Nephron progenitor cell (in vitro differentiated cells): Measurements from ENCODE around the gene CNTN1.

Source experiments
- DNase-seq: peaks from one replicate; pipeline ENCODE4 v3.0.0; 2021
- H3K27ac Mint-ChIP-seq: 2 replicates; pipeline ENCODE4 v1.8.0; 2021; ENCODE audit warnings: mild to moderate bottlenecking, moderate library complexity, mixed read lengths
- H3K27me3 Mint-ChIP-seq: 2 replicates; pipeline ENCODE4 v1.8.0; 2021; ENCODE audit warnings: mild to moderate bottlenecking, low read depth, mixed read lengths; ENCODE audit not compliant: poor library complexity
- H3K36me3 Mint-ChIP-seq: 2 replicates; pipeline ENCODE4 v1.8.0; 2021; ENCODE audit warnings: low read depth, mixed read lengths
- H3K4me1 Mint-ChIP-seq: 2 replicates; pipeline ENCODE4 v1.8.0; 2021; ENCODE audit warnings: mixed read lengths
- H3K4me3 Mint-ChIP-seq: 2 replicates; pipeline ENCODE4 v1.8.0; 2021; ENCODE audit warnings: mild to moderate bottlenecking, moderate library complexity, mixed read lengths
- H3K9me3 Mint-ChIP-seq: 2 replicates; pipeline ENCODE4 v1.8.0; 2021; ENCODE audit warnings: mild to moderate bottlenecking, moderate library complexity, mixed read lengths
- TF ChIP-seq, protein P1 (sequence below): fragments of 200-600 bp; sonication (generic); IDR thresholded peaks from 2 replicates; pipeline ENCODE4 v1.5.0; 2021; ENCODE audit warnings: antibody characterized with exemption

The CNTN1 gene

DNA sequence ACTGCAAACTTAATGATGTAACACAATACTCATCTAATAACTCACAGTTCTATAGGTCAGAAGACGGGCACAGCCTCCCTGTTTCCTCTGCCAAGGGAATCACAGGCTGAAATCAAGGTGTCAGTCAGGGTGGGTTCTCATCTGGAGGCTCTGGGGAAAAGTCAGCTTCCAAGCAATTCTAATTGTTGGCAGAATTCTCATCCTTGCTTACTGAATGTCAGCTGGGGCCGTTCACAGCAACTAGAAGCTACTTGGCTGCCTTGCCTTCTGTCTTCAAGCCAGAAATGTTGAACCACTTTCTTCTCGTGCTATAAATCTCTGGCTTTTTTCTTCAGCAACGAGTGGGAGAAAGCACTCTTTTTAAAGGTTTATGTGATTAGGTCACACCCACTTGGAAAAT lies 415.8 kb downstream of the CNTN1 start:
- Mint-ChIP-seq H3K4me1 (peaks cover 19% of the 10 kb centered on the region), H3K4me3 (no peak overlapping the region), H3K36me3 (no peaks in the 10 kb centered on the region), H3K27me3 (no peaks in the 10 kb centered on the region), H3K9me3 (no peaks in the 10 kb centered on the region), H3K27ac (no peak overlapping the region)
- no peak for DNase-seq
- TF ChIP-seq, protein P1, sequence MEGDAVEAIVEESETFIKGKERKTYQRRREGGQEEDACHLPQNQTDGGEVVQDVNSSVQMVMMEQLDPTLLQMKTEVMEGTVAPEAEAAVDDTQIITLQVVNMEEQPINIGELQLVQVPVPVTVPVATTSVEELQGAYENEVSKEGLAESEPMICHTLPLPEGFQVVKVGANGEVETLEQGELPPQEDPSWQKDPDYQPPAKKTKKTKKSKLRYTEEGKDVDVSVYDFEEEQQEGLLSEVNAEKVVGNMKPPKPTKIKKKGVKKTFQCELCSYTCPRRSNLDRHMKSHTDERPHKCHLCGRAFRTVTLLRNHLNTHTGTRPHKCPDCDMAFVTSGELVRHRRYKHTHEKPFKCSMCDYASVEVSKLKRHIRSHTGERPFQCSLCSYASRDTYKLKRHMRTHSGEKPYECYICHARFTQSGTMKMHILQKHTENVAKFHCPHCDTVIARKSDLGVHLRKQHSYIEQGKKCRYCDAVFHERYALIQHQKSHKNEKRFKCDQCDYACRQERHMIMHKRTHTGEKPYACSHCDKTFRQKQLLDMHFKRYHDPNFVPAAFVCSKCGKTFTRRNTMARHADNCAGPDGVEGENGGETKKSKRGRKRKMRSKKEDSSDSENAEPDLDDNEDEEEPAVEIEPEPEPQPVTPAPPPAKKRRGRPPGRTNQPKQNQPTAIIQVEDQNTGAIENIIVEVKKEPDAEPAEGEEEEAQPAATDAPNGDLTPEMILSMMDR, result no peak

DNA sequence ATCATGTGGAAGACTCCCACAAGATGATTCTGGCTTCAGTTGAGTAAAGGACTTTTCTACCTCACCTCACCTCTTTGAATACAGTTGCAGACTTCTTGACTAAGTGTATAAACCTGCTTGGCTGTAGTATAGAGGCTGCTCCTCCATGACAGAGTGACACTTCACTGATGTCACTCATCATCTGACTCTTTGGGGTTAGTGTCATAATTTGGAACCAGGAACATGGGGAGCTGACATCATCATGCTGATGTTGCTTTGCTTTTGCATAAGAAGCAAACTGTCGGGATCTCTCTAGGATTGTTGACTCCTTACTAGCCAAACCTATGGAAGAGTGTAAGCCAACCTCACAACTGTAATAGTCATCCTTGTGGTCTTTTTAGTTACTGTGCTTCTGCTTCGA lies 420.7 kb downstream of the CNTN1 start:
- DNase-seq, result no peak
- Mint-ChIP-seq H3K4me1 (peaks cover 16% of the 10 kb centered on the region), H3K27me3 (no peaks in the 10 kb centered on the region), H3K27ac (no peak overlapping the region), H3K36me3 (no peaks in the 10 kb centered on the region), H3K4me3 (no peak overlapping the region), H3K9me3 (no peaks in the 10 kb centered on the region)
- TF ChIP-seq, protein P1, result no peak

DNA sequence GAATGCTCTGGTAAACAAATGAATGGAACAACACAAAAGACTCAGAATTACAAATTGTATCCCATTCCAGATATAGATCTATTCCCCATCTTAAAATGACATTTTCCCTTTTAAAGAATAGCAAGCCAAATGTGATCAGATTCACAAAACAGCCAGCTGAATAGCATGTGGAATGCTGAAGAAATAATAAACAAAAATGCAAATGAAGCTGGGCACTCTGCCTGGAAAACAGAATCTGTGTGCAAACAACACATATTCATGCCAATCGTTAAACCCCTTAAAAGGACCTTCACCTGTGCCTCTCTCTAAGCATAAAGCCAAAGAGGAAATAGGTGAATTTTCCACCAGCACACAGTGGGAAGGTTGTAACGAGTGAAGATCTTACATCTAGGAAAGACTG lies 428.0 kb downstream of the CNTN1 start:
- no peak for DNase-seq
- Mint-ChIP-seq H3K27ac (no peak overlapping the region), H3K36me3 (no peaks in the 10 kb centered on the region), H3K27me3 (no peaks in the 10 kb centered on the region), H3K4me3 (no peak overlapping the region), H3K4me1 (no peaks in the 10 kb centered on the region), H3K9me3 (no peaks in the 10 kb centered on the region)
- TF ChIP-seq, protein P1, result no peak

DNA sequence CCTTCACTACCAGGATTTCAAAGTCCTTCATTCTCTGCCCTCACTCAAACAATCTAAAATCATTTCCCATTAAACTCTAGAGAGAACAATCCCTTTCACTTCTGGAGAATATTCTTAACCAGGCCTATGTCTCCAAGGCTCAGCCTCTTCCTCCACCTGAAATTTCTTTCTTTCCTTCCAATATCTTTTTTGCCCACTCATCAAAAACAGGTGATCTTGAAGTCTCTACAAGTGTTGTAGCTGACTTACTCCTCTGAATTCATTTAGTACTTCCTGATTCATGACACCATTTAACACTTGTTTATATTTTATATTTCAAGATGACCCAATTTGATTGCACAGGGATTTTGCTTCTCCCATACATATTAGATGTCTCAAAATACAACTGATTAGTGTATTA lies 429.1 kb downstream of the CNTN1 start:
- Mint-ChIP-seq H3K4me3 (no peak overlapping the region), H3K9me3 (no peaks in the 10 kb centered on the region), H3K27ac (no peak overlapping the region), H3K36me3 (no peaks in the 10 kb centered on the region), H3K4me1 (no peaks in the 10 kb centered on the region), H3K27me3 (no peaks in the 10 kb centered on the region)
- DNase-seq, result no peak
- TF ChIP-seq, protein P1, result no peak
